Right cardiac atrium (tissue), 5 donors: ENCODE data around the gene MAT1A. TPM values are rescaled to one million over a fixed set of nuclear protein-coding genes. Genes with fewer than 3 reads are reported as not detected.
A peak's percentile ranks its signal among the peaks of the same experiment; 100 is the strongest.
"Not testable (repeated sequence)": the region's sequence is repeated elsewhere in the genome, so short reads cannot be mapped to it uniquely, and the experiment has no call there.

ENCODE experiments used
- ATAC-seq, 2 donors: fragments of 200-7000 bp; cut with Tn5 transposase; one replicate each; pipeline versions ENCODE4 v1.8.0 to v1.9.1; 2020; ENCODE audit warnings: moderate library complexity in 2 of 2, mild to moderate bottlenecking in 1 of 2
- DNase-seq, 3 donors: peaks; one replicate each; pipeline ENCODE4 v3.0.0-alpha.2; 2020
- H3K27ac ChIP-seq: one replicate; pipeline ENCODE4 v1.5.1; 2013; ENCODE audit warnings: mild to moderate bottlenecking, low read length, control low read depth, moderate library complexity
- H3K27me3 ChIP-seq: one replicate; pipeline ENCODE4 v1.6.1; 2013; ENCODE audit not compliant: control insufficient read depth, insufficient read depth
- H3K4me1 ChIP-seq: one replicate; pipeline ENCODE4 v1.6.1; 2013; ENCODE audit warnings: low read length; ENCODE audit not compliant: control insufficient read depth, insufficient read depth
- H3K4me3 ChIP-seq: one replicate; pipeline ENCODE4 v1.5.1; 2013; ENCODE audit warnings: low read length, control low read depth
- H3K9me3 ChIP-seq: one replicate; pipeline ENCODE4 v1.6.1; 2013; ENCODE audit warnings: low read length; ENCODE audit not compliant: control insufficient read depth
- WGBS: extraction: QIAGEN DNeasy Blood & Tissue Kit; methylation state at CpG from one replicate; pipeline ENCODE4 v1.1.7; 2013; 5-methylcytosine and 5-hydroxymethylcytosine counted together
- intact Hi-C, 4 donors: fragments of 100-400 bp; cut with DNase I; formaldehyde crosslinking; loops; one replicate each; pipeline versions ENCODE4 v1.11.0 to v1.14.0; 2022 to 2023
- polyA plus RNA-seq: library from polyadenylated mRNA; stranded (reverse); fragments of 200-250 nt; gene quantifications from one replicate; pipeline ENCODE4 v1.2.3, GENCODE V29; 2013
- total RNA-seq, 4 donors: library from RNA; stranded (reverse); fragmentation: NEBNext Ultra II Directional; extraction: Animal tissue kit (Norgen Biotek cat#: 25700); gene quantifications; one replicate each; pipeline ENCODE4 v1.2.1, GENCODE V29; 2021
- donor health status: healthy with polysubstance abuse.
- donor health status: DM: no; HTN: yes; CAD: no.
- donor health status: DM: no; HTN: no; CAD: no.
- donor health status: DM: no; HTN: yes; CAD: no; lungs with severe emphysema.
- donor health status: DM: yes; HTN: yes; CAD: no.

The MAT1A gene
- total and polyA plus RNA-seq, 5 donors, result 0.09 to 0.25 (median 0.16) TPM; not detected in 1

- intact Hi-C loops, result no loop called here
- no peaks in the 10 kb centered on the region for H3K4me1 ChIP-seq
- DNase-seq (no peak), ATAC-seq (no peak)
- no peaks in the 10 kb centered on the region for H3K27me3 ChIP-seq
- H3K27ac ChIP-seq, result no peak overlapping the region
- H3K4me3 ChIP-seq, result no peak overlapping the region
- no peaks in the 10 kb centered on the region for H3K9me3 ChIP-seq
Measured at GRCh38 chr10:80318742-80319141, 29.3 kb upstream of the MAT1A start.

- no peak for DNase-seq
Measured at GRCh38 chr10:80315391-80315790, 25.9 kb upstream of the MAT1A start.

DNA sequence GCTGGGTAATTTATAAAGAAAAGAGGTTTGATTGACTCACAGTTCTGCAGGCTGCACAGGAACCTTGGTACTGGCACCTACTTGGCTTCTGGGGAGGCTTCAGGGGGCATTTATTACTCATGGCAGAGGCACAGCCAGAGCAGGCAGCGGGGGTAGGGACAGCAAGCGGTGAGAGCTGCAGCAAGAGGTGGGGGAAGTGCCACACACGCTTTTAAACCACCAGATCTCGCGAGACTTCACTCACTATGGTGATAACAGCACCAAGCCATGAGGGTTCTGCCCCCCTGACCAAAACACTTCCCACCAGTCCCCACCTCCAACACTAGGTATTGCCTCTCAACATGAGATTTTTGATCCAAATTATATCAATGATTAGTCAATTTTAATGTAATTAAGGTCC, 24.1 kb upstream of the MAT1A start:
- 80% methylated on average over 5 of the region's 5 CpGs for WGBS

More at GRCh38 chr10:80315391-80315790, 25.9 kb upstream of the MAT1A start:
- intact Hi-C loops, result no loop called here
- Histone ChIP-seq H3K4me3 (no peak overlapping the region), H3K27ac (no peak overlapping the region), H3K4me1 (no peaks in the 10 kb centered on the region), H3K27me3 (no peaks in the 10 kb centered on the region), H3K9me3 (no peaks in the 10 kb centered on the region)
- 92% methylated on average over 21 of the region's 21 CpGs for WGBS
- ATAC-seq, result no peak

DNA sequence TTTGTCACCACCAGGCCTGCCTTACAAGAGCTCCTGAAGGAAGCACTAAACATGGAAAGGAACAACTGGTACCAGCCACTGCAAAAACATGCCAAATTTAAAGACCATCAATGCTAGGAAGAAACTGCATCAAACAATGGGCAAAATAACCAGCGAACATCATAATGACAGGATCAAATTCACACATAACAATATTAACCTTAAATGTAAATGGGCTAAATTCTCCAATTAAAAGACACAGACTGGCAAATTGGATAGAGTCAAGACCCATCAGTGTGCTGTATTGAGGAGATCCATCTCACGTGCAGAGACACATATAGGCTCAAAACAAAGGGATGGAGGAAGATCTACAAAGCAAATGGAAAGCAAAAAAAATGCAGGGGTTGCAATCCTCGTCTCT, 16.5 kb upstream of the MAT1A start:
- H3K27ac ChIP-seq, ATAC-seq, DNase-seq, H3K4me3 ChIP-seq, H3K4me1 ChIP-seq, intact Hi-C loops, H3K27me3 ChIP-seq, H3K9me3 ChIP-seq: not testable (repeated sequence)
- 78% methylated on average over 3 of the region's 3 CpGs for WGBS

More for the DNA sequence above, 24.1 kb upstream of the MAT1A start:
- no peaks in the 10 kb centered on the region for H3K27me3 ChIP-seq
- H3K27ac ChIP-seq, result no peak overlapping the region
- no peak overlapping the region for H3K4me3 ChIP-seq
- H3K4me1 ChIP-seq, result no peaks in the 10 kb centered on the region
- DNase-seq, result no peak
- no peak for ATAC-seq
- intact Hi-C loops, result no loop called here
- no peaks in the 10 kb centered on the region for H3K9me3 ChIP-seq

- Histone ChIP-seq H3K27ac (no peak overlapping the region), H3K4me1 (no peaks in the 10 kb centered on the region), H3K27me3 (no peaks in the 10 kb centered on the region), H3K9me3 (no peaks in the 10 kb centered on the region), H3K4me3 (no peak overlapping the region)
- ATAC-seq (no peak), DNase-seq (no peak)
- intact Hi-C loops, result no loop called here
- WGBS, result 73% methylated on average over 3 of the region's 3 CpGs
Measured at GRCh38 chr10:80296942-80297341, 7.5 kb upstream of the MAT1A start.

DNA sequence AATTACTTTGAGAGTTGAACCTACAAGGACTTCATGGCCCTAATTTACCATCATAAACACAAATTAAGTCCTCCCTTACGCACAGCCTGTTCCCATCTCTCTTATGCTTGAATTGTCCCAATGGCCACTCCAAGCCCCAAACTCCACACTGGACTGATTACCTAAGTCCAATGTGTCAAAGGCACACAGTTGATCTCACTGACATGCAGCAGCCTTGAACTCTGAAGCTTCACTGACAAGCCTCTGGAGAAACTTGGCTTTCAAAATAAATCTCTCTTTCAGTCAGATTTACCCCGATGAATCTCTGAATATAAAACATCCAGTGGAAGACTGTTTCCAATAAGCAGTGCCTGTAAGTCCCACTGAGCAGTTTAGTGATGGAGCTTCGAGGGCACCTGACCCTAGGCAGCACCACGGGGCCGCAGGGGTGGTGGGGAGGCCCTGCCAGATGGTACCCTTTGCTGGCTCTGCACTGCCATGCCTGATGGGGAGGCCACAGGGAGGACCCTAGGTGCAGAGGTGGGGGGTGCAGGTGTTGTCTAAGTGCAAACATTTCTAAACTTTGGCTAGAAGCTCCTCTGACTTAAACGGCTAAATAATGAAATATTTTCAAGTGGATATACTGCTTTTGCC, 3.3 kb upstream of the MAT1A start:
- Histone ChIP-seq H3K9me3 (no peaks in the 10 kb centered on the region), H3K4me1 (no peaks in the 10 kb centered on the region), H3K4me3 (no peak overlapping the region), H3K27me3 (no peaks in the 10 kb centered on the region), H3K27ac (no peak overlapping the region)
- DNase-seq (no peak), ATAC-seq (no peak)
- intact Hi-C loops, result no loop called here
- WGBS, result 85% methylated on average over 6 of the region's 6 CpGs

GRCh38 chr10:80290474-80291220, 1.2 kb upstream of the MAT1A start:
- DNase-seq (no peak), ATAC-seq (no peak)
- H3K4me3 ChIP-seq, result no peak overlapping the region
- no peaks in the 10 kb centered on the region for H3K9me3 ChIP-seq
- no peaks in the 10 kb centered on the region for H3K4me1 ChIP-seq
- H3K27me3 ChIP-seq, result no peaks in the 10 kb centered on the region
- WGBS, result 68% methylated on average over 4 of the region's 4 CpGs
- intact Hi-C loops, result no loop called here
- H3K27ac ChIP-seq, result no peak overlapping the region

GRCh38 chr10:80288849-80289248, 609 bp downstream of the MAT1A start:
- ATAC-seq (no peak), DNase-seq (no peak)
- no peak overlapping the region for H3K27ac ChIP-seq
- H3K9me3 ChIP-seq, result no peaks in the 10 kb centered on the region
- intact Hi-C loops, result no loop called here
- H3K27me3 ChIP-seq, result no peaks in the 10 kb centered on the region
- H3K4me3 ChIP-seq, result no peak overlapping the region
- WGBS, result 92% methylated on average over 5 of the region's 5 CpGs
- no peaks in the 10 kb centered on the region for H3K4me1 ChIP-seq

GRCh38 chr10:80284522-80284921, 4.9 kb downstream of the MAT1A start:
- WGBS, result 91% methylated on average over 1 of the region's 1 CpG
- H3K9me3 ChIP-seq, result no peaks in the 10 kb centered on the region
- ATAC-seq, result no peak
- H3K4me1 ChIP-seq, result no peaks in the 10 kb centered on the region
- no peak overlapping the region for H3K27ac ChIP-seq
- intact Hi-C loops, result no loop called here
- H3K4me3 ChIP-seq, result no peak overlapping the region
- H3K27me3 ChIP-seq, result no peaks in the 10 kb centered on the region
- peak in 1 of 3 donors; percentile 24 for DNase-seq

- H3K9me3 ChIP-seq, result no peaks in the 10 kb centered on the region
- no peaks in the 10 kb centered on the region for H3K27me3 ChIP-seq
- peak in 1 of 3 donors; percentile 47 for DNase-seq
- H3K27ac ChIP-seq, result no peak overlapping the region
- intact Hi-C loops, result no loop called here
- 88% methylated on average over 14 of the region's 14 CpGs for whole genome bisulfite sequencing
- no peak for ATAC-seq
- no peak overlapping the region for H3K4me3 ChIP-seq
- no peaks in the 10 kb centered on the region for H3K4me1 ChIP-seq
Measured at GRCh38 chr10:80283536-80284199, 5.8 kb downstream of the MAT1A start.

- DNase-seq (no peak), ATAC-seq (no peak)
- Histone ChIP-seq H3K4me1 (no peaks in the 10 kb centered on the region), H3K27ac (no peak overlapping the region), H3K9me3 (no peaks in the 10 kb centered on the region), H3K27me3 (no peaks in the 10 kb centered on the region), H3K4me3 (no peak overlapping the region)
- WGBS, result 97% methylated on average over 4 of the region's 4 CpGs
- intact Hi-C loops, result no loop called here
Measured at GRCh38 chr10:80283119-80283518, 6.3 kb downstream of the MAT1A start.
